Endothelial cell (in vitro differentiated cells): ENCODE data around the gene TRAPPC10. TPM values are rescaled to one million over a fixed set of nuclear protein-coding genes. Genes with fewer than 3 reads are reported as not detected.
"Not testable (repeated sequence)": the region's sequence is repeated elsewhere in the genome, so short reads cannot be mapped to it uniquely, and the experiment has no call there.

Experiments
- DNase-seq: peaks from one replicate; pipeline ENCODE4 v3.0.0; 2021; ENCODE audit warnings: low spot score
- H3K27ac Mint-ChIP-seq: one replicate; pipeline ENCODE4 v1.8.0; 2021; ENCODE audit warnings: mixed read lengths, inconsistent platforms; ENCODE audit not compliant: unreplicated experiment
- H3K27me3 Mint-ChIP-seq: one replicate; pipeline ENCODE4 v1.8.0; 2021; ENCODE audit warnings: mild to moderate bottlenecking, moderate library complexity, mixed read lengths, inconsistent platforms; ENCODE audit not compliant: unreplicated experiment
- H3K36me3 Mint-ChIP-seq: one replicate; pipeline ENCODE4 v1.8.0; 2021; ENCODE audit warnings: mild to moderate bottlenecking, low read depth, mixed read lengths, inconsistent platforms; ENCODE audit not compliant: unreplicated experiment
- H3K4me1 Mint-ChIP-seq: one replicate; pipeline ENCODE4 v1.8.0; 2021; ENCODE audit warnings: mild to moderate bottlenecking, mixed read lengths, inconsistent platforms; ENCODE audit not compliant: unreplicated experiment
- H3K4me3 Mint-ChIP-seq: one replicate; pipeline ENCODE4 v1.8.0; 2021; ENCODE audit warnings: mild to moderate bottlenecking, mixed read lengths, inconsistent platforms; ENCODE audit not compliant: unreplicated experiment
- H3K9me3 Mint-ChIP-seq: one replicate; pipeline ENCODE4 v1.8.0; 2021; ENCODE audit warnings: mixed read lengths, inconsistent platforms; ENCODE audit not compliant: unreplicated experiment
- total RNA-seq: library from RNA; stranded (reverse); fragmentation: NEBNext Ultra II Directional; extraction: Animal tissue kit (Norgen Biotek cat#: 25700); gene quantifications from one replicate; pipeline ENCODE4 v1.2.1, GENCODE V29; 2021; ENCODE audit not compliant: unreplicated experiment

TRAPPC10 gene
- total RNA-seq, 1 donor from 2014 or later = 28.4 TPM

DNA sequence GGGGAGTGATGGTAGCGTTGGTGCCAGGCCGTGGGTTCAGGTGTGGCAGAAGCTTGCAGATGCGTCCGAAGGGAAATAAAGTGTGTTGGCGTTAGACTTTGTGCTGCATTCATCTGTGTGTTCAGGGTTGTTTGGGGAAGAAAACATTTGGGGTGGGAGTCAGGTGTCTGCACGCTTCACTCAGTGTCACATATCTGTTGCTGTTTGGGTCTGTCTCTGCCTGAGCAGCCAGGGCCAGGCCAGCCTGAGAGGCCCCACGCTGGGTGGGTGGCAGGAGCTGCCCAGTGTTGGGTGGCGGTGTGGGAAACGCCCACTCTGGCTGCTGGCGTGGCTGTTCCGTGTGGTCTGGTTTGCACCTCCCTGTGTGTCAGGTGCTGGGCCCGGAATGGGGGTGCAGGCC lies 133.5 kb downstream of the TRAPPC10 start:
- H3K27me3 Mint-ChIP-seq, H3K4me1 Mint-ChIP-seq, H3K27ac Mint-ChIP-seq, H3K4me3 Mint-ChIP-seq, H3K9me3 Mint-ChIP-seq, H3K36me3 Mint-ChIP-seq, DNase-seq: not testable (repeated sequence)

DNA sequence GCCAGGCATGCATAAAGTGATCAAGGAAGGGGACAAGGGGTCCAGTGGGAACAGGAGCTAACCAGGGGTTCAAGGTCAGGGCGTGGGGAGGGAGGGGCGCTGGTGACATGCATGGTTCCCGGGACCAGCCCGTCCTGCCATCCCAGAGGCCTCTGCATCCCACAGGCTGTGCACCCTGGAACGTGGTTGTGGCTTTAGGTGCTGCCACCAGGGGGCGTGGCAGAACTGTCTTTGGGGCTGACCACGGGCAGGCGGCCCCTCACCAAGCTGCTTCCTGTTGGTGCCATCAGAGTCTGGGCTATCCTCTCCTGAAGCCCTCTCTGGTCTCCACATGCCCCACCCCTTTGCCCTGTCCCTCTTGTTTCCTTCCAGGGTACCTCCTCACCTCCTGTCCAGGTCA lies 135.0 kb downstream of the TRAPPC10 start:
- DNase-seq, H3K27ac Mint-ChIP-seq, H3K4me1 Mint-ChIP-seq, H3K36me3 Mint-ChIP-seq, H3K4me3 Mint-ChIP-seq, H3K27me3 Mint-ChIP-seq, H3K9me3 Mint-ChIP-seq: not testable (repeated sequence)

- not testable (repeated sequence) for H3K4me3 Mint-ChIP-seq, DNase-seq, H3K9me3 Mint-ChIP-seq, H3K36me3 Mint-ChIP-seq, H3K27ac Mint-ChIP-seq, H3K27me3 Mint-ChIP-seq, H3K4me1 Mint-ChIP-seq
Observed at GRCh38 chr21:44150255-44150654, 138.1 kb downstream of the TRAPPC10 start.

DNA sequence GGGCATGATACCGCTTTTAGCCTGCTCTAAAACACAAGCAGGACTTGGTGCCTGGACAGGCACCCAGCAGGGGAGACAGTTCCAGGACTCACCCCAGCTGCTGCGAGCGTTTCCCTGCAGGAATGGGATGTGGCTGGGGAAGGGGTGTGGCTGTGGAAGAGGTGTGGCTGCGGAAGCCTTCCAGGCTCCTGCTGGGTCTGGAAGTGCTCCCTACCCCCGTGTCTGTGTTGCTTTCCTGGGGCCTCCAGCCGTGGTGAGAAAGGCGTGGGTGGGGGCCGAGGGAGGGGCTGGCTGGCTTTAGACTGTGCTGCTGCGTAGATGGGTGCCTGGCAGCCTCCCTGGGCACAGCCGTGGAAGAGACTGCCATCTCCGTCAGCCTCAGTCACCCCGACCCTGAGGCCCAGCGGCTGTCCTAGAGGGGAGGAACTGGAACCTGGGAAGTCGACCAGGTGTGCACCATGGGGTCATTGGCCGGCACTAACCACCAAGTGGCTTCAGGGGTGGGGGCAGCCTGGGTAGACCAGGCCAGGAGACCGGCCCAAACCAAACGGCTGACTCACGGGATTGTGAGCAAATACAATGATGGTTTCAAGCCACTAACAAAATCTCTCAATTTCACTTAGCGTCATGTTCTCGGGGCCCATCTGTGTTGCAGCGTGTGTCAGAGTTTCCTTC lies 141.2 kb downstream of the TRAPPC10 start:
- not testable (repeated sequence) for H3K36me3 Mint-ChIP-seq, H3K4me3 Mint-ChIP-seq, H3K27me3 Mint-ChIP-seq, H3K4me1 Mint-ChIP-seq, DNase-seq, H3K27ac Mint-ChIP-seq, H3K9me3 Mint-ChIP-seq

DNA sequence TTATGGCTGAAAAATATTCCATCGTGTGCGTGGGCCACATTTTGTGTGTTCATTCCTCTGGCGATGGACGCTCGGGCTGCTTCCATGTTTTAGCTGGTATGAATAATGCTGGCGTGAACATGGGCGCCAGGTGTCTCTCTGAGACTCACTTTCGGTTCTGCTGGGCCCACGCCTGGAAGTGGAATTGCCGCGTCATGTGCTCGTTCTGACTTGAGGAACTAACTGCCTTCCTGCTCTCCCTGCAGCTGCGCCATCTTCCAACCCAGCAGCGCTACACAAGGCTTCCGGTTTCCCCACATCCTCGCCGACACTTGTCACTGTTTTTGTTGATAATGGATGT lies 141.8 kb downstream of the TRAPPC10 start:
- not testable (repeated sequence) for H3K36me3 Mint-ChIP-seq, H3K4me3 Mint-ChIP-seq, H3K27ac Mint-ChIP-seq, H3K27me3 Mint-ChIP-seq, H3K9me3 Mint-ChIP-seq, H3K4me1 Mint-ChIP-seq, DNase-seq

GRCh38 chr21:44154816-44155230 lies 142.7 kb downstream of the TRAPPC10 start:
- H3K36me3 Mint-ChIP-seq, H3K4me1 Mint-ChIP-seq, H3K27ac Mint-ChIP-seq, H3K4me3 Mint-ChIP-seq, H3K9me3 Mint-ChIP-seq, H3K27me3 Mint-ChIP-seq, DNase-seq: not testable (repeated sequence)

DNA sequence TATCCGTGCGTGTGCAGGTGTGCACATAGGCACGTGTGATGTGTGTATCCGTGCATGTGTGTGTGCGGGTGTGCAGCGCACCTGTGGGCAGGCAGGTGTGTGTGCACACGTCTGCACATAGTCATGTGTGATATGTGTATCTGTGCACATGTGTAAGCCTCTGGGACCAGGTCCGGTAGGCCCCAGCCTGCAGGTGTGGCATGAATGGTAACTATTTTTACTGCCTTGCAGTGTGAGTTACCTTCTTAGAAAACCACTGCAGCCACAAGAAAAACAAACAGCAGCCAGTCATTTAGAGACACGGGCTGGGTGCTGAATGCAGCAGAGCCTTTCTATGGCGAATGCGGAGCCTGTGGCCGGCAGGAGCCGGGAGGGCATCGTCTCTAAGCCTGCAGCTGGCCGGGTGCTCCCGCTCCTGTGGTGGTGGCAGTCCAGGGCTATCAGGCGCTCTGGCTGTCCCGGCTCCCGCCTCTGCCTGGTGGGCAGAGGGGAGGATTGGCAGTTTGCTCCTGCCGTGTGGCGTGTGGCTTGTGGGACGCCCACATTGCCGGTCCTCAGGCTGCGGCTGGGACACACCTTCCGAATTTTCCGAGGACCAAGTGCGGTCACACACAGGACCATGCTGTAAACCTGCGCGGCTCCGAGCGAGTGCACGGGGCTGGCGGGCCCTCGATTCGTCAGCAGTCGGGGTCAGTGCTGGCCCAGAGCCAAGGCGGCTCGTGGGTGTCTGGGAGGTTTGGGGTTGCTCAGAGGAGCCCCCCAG lies 143.3 kb downstream of the TRAPPC10 start:
- not testable (repeated sequence) for H3K4me1 Mint-ChIP-seq, H3K9me3 Mint-ChIP-seq, H3K27me3 Mint-ChIP-seq, H3K27ac Mint-ChIP-seq, H3K36me3 Mint-ChIP-seq, H3K4me3 Mint-ChIP-seq, DNase-seq

- not testable (repeated sequence) for DNase-seq, H3K4me3 Mint-ChIP-seq, H3K27ac Mint-ChIP-seq, H3K9me3 Mint-ChIP-seq, H3K27me3 Mint-ChIP-seq, H3K36me3 Mint-ChIP-seq, H3K4me1 Mint-ChIP-seq
Observed at GRCh38 chr21:44155994-44156380, 143.9 kb downstream of the TRAPPC10 start.

Other genes with a start within 250 kb of the TRAPPC10 start
- gene CSTB, start 236.0 kb upstream of the TRAPPC10 start, total RNA-seq = 66.5 TPM
- gene RRP1, start 222.7 kb upstream of the TRAPPC10 start, total RNA-seq = 21.0 TPM
- gene AGPAT3, start 147.1 kb upstream of the TRAPPC10 start, total RNA-seq = 22.6 TPM
- gene PWP2, start 95.1 kb downstream of the TRAPPC10 start, total RNA-seq = 11.0 TPM
- gene GATD3, start 121.4 kb downstream of the TRAPPC10 start, total RNA-seq = 41.3 TPM
- 1.2 TPM for gene ICOSLG, start 228.6 kb downstream of the TRAPPC10 start, total RNA-seq
- gene DNMT3L, start 249.6 kb downstream of the TRAPPC10 start, total RNA-seq = not detected